Measurements from ENCODE around the gene ZMYND10.

Gene ZMYND10

DNA sequence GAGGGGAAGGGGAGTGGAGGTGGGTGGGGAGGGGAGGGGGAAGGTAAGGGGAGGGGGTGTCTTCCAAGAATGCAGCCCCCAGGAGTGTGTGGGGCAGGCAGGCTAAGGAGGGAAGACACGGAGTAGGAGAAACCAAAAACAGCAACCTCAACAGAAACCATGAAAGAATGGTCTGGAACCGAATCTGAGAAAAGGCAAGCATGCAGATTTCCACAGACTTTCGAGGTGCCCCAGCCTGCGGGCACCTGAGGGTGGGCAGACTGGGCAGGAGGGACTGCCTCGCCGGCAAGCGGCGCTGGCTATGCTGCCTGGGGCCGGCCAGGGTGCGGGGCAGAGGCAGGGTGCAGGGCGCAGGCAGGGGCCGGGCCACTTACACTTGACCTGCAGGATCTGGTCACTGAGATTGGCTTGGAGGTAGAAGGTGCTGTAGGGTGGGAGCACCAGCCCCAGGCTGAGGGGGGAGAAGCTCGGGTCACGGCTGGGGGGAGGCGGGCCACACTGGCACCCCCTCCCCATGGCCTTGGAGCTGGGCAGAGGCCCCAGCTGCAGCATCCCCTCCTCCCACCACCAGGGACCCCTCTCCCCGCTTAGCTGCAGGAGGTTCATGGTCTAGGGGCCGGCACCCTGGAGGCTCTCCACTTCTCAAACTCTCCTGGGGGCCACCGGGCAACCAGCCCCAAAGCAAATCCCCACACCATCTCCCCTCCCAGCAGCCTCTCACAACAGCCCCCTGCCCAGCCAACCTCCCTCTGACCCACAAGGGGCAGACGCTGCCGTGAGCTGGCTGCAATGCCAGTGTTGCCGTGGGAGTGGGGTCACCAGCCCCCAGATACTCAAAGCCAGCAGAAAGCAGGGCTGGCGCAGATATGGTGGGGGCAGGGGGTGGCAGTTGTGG lies 29.1 kb upstream of the ZMYND10 start:
- no peak for TF ChIP-seq PPARA (CRISPR knock-in tag; IDR thresholded peaks at IDR 0.05; ENCODE audit: borderline replicate concordance)
- TF ChIP-seq, protein P1, sequence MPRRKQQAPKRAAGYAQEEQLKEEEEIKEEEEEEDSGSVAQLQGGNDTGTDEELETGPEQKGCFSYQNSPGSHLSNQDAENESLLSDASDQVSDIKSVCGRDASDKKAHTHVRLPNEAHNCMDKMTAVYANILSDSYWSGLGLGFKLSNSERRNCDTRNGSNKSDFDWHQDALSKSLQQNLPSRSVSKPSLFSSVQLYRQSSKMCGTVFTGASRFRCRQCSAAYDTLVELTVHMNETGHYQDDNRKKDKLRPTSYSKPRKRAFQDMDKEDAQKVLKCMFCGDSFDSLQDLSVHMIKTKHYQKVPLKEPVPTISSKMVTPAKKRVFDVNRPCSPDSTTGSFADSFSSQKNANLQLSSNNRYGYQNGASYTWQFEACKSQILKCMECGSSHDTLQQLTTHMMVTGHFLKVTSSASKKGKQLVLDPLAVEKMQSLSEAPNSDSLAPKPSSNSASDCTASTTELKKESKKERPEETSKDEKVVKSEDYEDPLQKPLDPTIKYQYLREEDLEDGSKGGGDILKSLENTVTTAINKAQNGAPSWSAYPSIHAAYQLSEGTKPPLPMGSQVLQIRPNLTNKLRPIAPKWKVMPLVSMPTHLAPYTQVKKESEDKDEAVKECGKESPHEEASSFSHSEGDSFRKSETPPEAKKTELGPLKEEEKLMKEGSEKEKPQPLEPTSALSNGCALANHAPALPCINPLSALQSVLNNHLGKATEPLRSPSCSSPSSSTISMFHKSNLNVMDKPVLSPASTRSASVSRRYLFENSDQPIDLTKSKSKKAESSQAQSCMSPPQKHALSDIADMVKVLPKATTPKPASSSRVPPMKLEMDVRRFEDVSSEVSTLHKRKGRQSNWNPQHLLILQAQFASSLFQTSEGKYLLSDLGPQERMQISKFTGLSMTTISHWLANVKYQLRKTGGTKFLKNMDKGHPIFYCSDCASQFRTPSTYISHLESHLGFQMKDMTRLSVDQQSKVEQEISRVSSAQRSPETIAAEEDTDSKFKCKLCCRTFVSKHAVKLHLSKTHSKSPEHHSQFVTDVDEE (CRISPR knock-in tag; IDR thresholded peaks at IDR 0.05) = no peak
- no peak for TF ChIP-seq ZNF8 (CRISPR knock-in tag; IDR thresholded peaks at IDR 0.05)
- no peak for TF ChIP-seq ARNTL (CRISPR knock-in tag; IDR thresholded peaks at IDR 0.05; ENCODE audit: borderline replicate concordance, low read depth)
- no peak for TF ChIP-seq ZNF565 (CRISPR knock-in tag; conservative IDR thresholded peaks at IDR 0.05; ENCODE audit: low read depth)
- TF ChIP-seq ZFP30 (CRISPR knock-in tag; IDR thresholded peaks at IDR 0.05) = no peak
- TF ChIP-seq CSDC2 (CRISPR knock-in tag; IDR thresholded peaks at IDR 0.05) = no peak
- TF ChIP-seq ESRRG (CRISPR knock-in tag; IDR thresholded peaks at IDR 0.05) = no peak
- no peak for TF ChIP-seq OSR1 (CRISPR knock-in tag; IDR thresholded peaks at IDR 0.05)
- no peak for TF ChIP-seq TCF4 (CRISPR knock-in tag; IDR thresholded peaks at IDR 0.05; ENCODE audit: borderline replicate concordance)
- TF ChIP-seq ISL1 (CRISPR knock-in tag; IDR thresholded peaks at IDR 0.05) = no peak
- TF ChIP-seq BACH2 (CRISPR knock-in tag; IDR thresholded peaks at IDR 0.05; ENCODE audit: borderline replicate concordance) = no peak
- no peak for TF ChIP-seq CREB5 (CRISPR knock-in tag; IDR thresholded peaks at IDR 0.05; ENCODE audit: low read depth)
- TF ChIP-seq, protein P2, sequence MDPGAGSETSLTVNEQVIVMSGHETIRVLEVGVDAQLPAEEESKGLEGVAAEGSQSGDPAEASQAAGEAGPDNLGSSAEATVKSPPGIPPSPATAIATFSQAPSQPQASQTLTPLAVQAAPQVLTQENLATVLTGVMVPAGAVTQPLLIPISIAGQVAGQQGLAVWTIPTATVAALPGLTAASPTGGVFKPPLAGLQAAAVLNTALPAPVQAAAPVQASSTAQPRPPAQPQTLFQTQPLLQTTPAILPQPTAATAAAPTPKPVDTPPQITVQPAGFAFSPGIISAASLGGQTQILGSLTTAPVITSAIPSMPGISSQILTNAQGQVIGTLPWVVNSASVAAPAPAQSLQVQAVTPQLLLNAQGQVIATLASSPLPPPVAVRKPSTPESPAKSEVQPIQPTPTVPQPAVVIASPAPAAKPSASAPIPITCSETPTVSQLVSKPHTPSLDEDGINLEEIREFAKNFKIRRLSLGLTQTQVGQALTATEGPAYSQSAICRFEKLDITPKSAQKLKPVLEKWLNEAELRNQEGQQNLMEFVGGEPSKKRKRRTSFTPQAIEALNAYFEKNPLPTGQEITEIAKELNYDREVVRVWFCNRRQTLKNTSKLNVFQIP (CRISPR knock-in tag; IDR thresholded peaks at IDR 0.05; ENCODE audit: borderline replicate concordance, low read depth) = no peak
- TF ChIP-seq SNAI2 (CRISPR knock-in tag; IDR thresholded peaks at IDR 0.05) = no peak
- no peak for TF ChIP-seq ZC3H10 (CRISPR knock-in tag; IDR thresholded peaks at IDR 0.05)
- TF ChIP-seq, protein P3, sequence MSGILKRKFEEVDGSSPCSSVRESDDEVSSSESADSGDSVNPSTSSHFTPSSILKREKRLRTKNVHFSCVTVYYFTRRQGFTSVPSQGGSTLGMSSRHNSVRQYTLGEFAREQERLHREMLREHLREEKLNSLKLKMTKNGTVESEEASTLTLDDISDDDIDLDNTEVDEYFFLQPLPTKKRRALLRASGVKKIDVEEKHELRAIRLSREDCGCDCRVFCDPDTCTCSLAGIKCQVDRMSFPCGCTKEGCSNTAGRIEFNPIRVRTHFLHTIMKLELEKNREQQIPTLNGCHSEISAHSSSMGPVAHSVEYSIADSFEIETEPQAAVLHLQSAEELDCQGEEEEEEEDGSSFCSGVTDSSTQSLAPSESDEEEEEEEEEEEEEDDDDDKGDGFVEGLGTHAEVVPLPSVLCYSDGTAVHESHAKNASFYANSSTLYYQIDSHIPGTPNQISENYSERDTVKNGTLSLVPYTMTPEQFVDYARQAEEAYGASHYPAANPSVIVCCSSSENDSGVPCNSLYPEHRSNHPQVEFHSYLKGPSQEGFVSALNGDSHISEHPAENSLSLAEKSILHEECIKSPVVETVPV (CRISPR knock-in tag; IDR thresholded peaks at IDR 0.05) = no peak
- TF ChIP-seq ZFP3 (CRISPR knock-in tag; IDR thresholded peaks at IDR 0.05) = no peak
- no peak for TF ChIP-seq GLIS3 (CRISPR knock-in tag; IDR thresholded peaks at IDR 0.05)
- no peak for TF ChIP-seq RARB (CRISPR knock-in tag; IDR thresholded peaks at IDR 0.05)
- no peak for ATAC-seq

- ATAC-seq = no peak
- TF ChIP-seq ARNTL (CRISPR knock-in tag; IDR thresholded peaks at IDR 0.05; ENCODE audit: borderline replicate concordance, low read depth) (no peak), CREB5 (CRISPR knock-in tag; IDR thresholded peaks at IDR 0.05; ENCODE audit: low read depth) (no peak)
- TF ChIP-seq, protein P3 (CRISPR knock-in tag; IDR thresholded peaks at IDR 0.05) = no peak
Measured at GRCh38 chr3:50373146-50374051, 27.9 kb upstream of the ZMYND10 start.
